Skeletal muscle satellite cell (primary cell): Measurements from ENCODE around the gene THAP12.

Experiments
- H3K27me3 ChIP-seq: 2 replicates; pipeline ENCODE4 v1.7.0; 2013; ENCODE audit warnings: low read length; ENCODE audit not compliant: control insufficient read depth, insufficient read depth
- H3K36me3 ChIP-seq: 2 replicates; pipeline ENCODE4 v1.7.0; 2013; ENCODE audit warnings: mild to moderate bottlenecking, control low read depth, low read length; ENCODE audit not compliant: insufficient read depth
- H3K4me1 ChIP-seq: 2 replicates; pipeline ENCODE4 v1.7.0; 2013; ENCODE audit warnings: low read length; ENCODE audit not compliant: control insufficient read depth, insufficient read depth
- H3K4me2 ChIP-seq: 2 replicates; pipeline ENCODE4 v1.7.0; 2013; ENCODE audit warnings: mild to moderate bottlenecking, low read length
- H3K4me3 ChIP-seq: 2 replicates; pipeline ENCODE4 v1.7.0; 2013; ENCODE audit warnings: low read length
- H3K9ac ChIP-seq: 2 replicates; pipeline ENCODE4 v1.7.0; 2013; ENCODE audit warnings: mild to moderate bottlenecking, low read depth, low read length, moderate library complexity
- H3K9me3 ChIP-seq: replicated peaks from 2 replicates; pipeline ENCODE4 v1.7.0; 2013; ENCODE audit warnings: mild to moderate bottlenecking, control low read depth, low read length

The THAP12 gene

DNA sequence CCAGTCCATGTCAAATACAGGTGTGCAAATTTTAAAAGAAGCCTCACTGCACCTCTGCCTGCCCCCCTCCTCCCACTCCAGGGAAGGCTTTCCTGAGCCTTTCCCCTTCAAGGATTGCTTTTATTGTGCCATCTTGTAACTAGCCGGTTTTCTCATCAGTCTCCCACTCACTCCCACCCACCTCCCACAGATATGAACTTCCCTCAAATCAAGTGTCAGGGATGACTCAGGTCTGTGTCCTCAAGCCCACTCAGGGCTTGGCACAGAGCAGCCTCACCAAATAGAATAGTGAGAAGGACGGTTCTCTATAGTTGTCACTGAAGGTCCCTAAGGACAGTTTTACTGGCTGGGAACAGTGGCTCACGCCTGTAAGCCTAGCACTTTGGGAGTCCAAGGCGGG, 43.0 kb downstream of the THAP12 start:
- Histone ChIP-seq H3K9me3 (peaks cover 8% of the 10 kb centered on the region), H3K9ac (no peak overlapping the region), H3K27me3 (no peaks in the 10 kb centered on the region), H3K4me1 (no peaks in the 10 kb centered on the region), H3K4me3 (no peak overlapping the region), H3K4me2 (no peak overlapping the region), H3K36me3 (no peaks in the 10 kb centered on the region)

DNA sequence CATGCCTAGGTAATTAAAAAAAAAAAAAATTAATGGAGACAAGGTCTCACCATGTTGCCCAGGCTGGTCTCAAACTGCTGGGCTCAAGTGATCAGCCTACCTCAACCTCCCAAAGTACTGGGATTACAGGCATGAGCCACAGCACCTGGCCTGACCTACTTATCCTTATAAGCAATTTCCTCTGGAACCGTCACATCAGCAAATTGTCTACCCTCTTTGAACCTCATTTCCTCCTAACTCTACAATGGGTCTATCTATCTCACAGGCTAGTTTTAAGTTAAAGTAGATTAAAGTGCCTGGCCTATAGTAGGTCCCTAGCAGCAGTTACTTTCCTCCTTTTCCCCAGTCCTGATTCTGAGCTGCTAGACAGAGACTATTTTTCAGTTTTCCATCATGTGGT, 43.5 kb downstream of the THAP12 start:
- no peaks in the 10 kb centered on the region for H3K4me1 ChIP-seq
- no peaks in the 10 kb centered on the region for H3K27me3 ChIP-seq
- no peaks in the 10 kb centered on the region for H3K36me3 ChIP-seq
- peaks cover 8% of the 10 kb centered on the region for H3K9me3 ChIP-seq
- no peak overlapping the region for H3K9ac ChIP-seq
- no peak overlapping the region for H3K4me3 ChIP-seq
- H3K4me2 ChIP-seq: no peak overlapping the region

DNA sequence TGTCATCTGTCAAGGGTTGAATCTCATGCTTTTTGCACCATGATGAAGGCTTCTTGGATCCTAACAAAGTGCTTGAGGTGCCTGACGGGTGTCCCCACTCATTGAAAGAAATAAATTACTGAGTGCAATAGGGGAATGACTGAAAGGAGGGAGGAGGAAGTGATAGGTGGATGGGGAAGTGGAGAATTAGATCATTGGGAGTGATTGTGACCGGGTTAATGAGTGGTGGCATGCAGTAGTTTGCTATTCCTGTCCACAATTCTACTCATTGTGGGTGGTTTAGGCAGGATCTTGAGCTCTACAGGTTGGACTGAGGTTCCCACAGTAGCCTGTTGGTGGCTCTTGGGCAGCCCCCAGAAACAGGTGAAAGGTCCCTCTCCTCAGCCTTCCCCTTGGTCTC, 44.3 kb downstream of the THAP12 start:
- Histone ChIP-seq H3K4me3 (no peak overlapping the region), H3K27me3 (no peaks in the 10 kb centered on the region), H3K9me3 (peaks cover 8% of the 10 kb centered on the region), H3K4me2 (no peak overlapping the region), H3K36me3 (no peaks in the 10 kb centered on the region), H3K9ac (no peak overlapping the region), H3K4me1 (no peaks in the 10 kb centered on the region)

DNA sequence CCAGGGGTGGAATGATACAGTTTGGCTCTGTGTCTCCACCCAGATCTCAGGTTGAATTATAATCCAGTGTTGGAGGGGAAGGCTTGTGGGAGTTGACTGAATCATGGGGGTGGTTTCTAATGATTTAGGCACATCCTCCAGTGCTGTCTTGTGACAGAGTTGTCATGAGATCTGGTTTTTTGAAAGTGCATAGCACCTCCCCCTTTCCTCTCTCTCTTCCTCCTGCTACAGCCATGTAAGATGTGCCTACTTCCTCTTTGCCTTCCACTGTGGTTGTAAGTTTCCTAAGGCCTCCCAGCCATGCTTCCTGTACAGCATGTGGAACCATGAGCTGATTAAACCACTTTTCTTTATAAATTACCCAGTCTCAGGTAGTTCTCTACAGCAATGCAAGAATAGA, 45.1 kb downstream of the THAP12 start:
- Histone ChIP-seq H3K36me3 (no peaks in the 10 kb centered on the region), H3K4me2 (no peak overlapping the region), H3K9me3 (peaks cover 8% of the 10 kb centered on the region), H3K9ac (no peak overlapping the region), H3K27me3 (peaks cover 1% of the 10 kb centered on the region), H3K4me1 (no peaks in the 10 kb centered on the region), H3K4me3 (no peak overlapping the region)

DNA sequence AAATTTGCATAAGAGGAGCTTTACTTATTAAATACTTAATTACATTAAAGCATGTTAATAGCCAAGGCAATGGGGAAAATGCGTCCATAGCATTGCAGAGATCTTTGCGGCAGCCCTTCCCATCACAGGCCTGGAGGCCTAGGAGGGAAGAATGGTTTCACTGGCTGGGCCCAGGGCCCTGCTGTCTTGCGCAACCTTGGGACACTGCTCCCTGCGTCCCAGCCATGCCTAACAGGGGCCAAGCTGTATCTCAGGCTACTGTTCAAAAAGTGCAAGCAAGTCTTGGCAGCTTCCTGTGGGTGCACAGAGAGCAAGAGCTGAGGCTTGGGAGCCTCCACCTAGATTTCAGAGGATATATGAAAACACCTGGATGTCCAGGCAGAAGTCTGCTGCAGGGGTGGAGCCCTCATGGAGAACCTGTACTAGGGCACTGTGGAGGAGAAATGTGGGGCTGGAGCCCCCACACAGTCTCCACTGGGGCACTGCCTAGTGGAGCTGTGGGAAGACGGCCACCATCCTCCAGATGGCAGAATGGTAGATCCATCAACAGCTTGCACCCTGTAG, 46.0 kb downstream of the THAP12 start:
- Histone ChIP-seq H3K9me3 (peaks cover 8% of the 10 kb centered on the region), H3K4me2 (no peak overlapping the region), H3K4me1 (no peaks in the 10 kb centered on the region), H3K4me3 (no peak overlapping the region), H3K36me3 (no peaks in the 10 kb centered on the region), H3K9ac (no peak overlapping the region), H3K27me3 (peaks cover 7% of the 10 kb centered on the region)

DNA sequence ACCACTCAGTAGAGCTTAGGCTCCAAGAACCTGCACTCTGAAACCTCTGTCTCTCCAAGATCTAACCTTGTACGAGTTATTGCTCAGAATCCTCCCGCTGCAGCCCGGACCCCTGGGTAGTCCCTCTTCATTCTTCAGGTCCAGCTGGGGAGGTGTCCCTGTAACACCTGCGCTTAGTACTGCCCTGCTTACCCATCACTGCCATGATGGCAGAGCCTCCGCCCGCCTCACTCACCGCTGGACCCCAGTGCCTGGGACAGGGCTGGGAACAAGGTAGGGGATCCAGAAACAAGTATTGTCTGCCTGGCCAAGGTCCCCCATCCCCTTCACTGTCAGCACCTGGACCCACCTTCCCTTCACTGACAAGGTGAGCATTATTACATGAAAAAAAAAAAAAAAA, 50.3 kb downstream of the THAP12 start:
- no peak overlapping the region for H3K4me2 ChIP-seq
- H3K4me3 ChIP-seq: no peak overlapping the region
- H3K27me3 ChIP-seq: peaks cover 38% of the 10 kb centered on the region
- no peak overlapping the region for H3K9ac ChIP-seq
- H3K9me3 ChIP-seq: peaks cover 8% of the 10 kb centered on the region
- H3K36me3 ChIP-seq: no peaks in the 10 kb centered on the region
- no peaks in the 10 kb centered on the region for H3K4me1 ChIP-seq

DNA sequence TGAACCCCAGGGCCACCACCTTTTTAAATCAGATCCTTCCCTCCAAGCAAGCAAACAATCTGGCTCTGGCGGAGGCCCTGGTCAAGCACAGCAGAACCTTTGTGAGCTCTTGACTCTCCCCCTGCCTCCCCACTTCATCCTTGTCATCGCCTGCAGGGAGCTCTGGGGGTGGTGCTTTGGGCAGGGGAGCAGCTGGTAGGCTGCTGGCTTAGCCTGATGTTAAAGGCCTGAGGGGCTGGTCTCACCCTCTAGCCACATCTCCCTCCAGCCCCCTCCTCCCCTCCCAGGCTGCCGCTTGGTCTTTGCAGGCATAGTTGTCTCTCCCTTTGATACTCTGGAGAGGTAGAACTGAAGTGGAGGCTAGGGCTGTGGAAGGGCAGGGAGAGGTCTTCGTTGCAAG, 50.9 kb downstream of the THAP12 start:
- no peaks in the 10 kb centered on the region for H3K36me3 ChIP-seq
- no peak overlapping the region for H3K4me2 ChIP-seq
- no peak overlapping the region for H3K9ac ChIP-seq
- H3K4me3 ChIP-seq: no peak overlapping the region
- peaks cover 5% of the 10 kb centered on the region for H3K9me3 ChIP-seq
- H3K4me1 ChIP-seq: no peaks in the 10 kb centered on the region
- peaks cover 45% of the 10 kb centered on the region for H3K27me3 ChIP-seq

DNA sequence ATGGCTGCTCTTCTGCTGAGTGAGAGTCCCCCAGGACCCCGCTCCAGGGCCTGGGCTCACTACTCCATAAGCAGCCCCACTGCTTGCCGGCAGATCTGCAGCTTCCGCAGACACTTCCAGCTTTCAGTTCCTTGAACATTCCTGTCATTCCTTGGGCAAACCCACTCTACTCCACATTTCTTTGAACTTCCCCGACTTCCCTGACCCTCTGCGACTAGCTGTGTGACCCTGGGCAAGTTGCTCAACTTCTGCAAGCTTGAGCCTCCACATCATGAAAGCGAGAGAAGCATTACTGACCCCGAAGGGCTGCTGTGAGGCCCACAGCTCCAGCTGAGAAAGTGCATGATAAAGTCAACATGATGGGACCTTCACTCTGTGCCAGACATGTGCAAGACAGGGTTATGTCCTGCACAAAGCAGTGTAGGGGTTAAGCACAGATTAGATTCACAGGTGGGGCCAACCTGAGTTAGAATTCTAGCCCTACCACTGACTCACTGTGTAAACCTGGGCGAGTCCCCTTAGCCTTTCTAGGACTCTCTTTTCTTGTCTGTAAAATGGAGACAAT, 51.8 kb downstream of the THAP12 start:
- Histone ChIP-seq H3K4me1 (no peaks in the 10 kb centered on the region), H3K27me3 (peaks cover 49% of the 10 kb centered on the region), H3K4me2 (no peak overlapping the region), H3K9me3 (no peaks in the 10 kb centered on the region), H3K36me3 (no peaks in the 10 kb centered on the region), H3K4me3 (no peak overlapping the region), H3K9ac (no peak overlapping the region)

DNA sequence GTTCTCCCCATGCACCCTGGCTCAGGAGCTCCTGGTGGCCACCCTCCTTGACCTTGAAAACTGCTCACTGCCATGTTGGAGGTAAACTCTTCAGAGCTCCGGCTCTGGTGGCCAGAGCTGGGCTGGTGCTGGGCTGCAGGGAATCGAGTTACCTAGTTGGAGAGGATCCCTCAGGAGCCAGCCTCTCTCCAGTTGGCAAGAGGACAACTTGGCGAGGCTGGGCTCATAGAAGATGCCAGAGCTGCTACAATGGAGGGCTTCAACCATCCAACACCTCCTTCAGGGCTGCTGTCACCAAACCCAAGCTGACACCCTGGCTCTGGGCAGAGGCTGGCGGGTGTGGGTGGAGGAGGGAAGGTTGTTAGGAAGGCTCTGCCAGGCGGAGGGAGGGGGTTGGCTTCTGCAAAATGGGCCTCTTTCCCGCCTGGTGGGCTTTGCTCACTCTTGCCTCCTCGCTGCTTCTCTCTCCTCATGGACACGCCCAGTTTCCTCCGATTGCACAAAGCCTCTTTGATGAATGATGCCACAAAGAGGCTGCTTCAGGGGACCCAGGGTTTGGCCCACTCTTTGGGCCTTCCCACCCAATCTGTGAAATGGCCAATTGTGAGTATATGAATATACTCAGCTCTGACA, 53.1 kb downstream of the THAP12 start:
- Histone ChIP-seq H3K9ac (no peak overlapping the region), H3K4me1 (no peaks in the 10 kb centered on the region), H3K4me2 (no peak overlapping the region), H3K9me3 (no peaks in the 10 kb centered on the region), H3K4me3 (no peak overlapping the region), H3K36me3 (no peaks in the 10 kb centered on the region), H3K27me3 (peaks cover 55% of the 10 kb centered on the region)

DNA sequence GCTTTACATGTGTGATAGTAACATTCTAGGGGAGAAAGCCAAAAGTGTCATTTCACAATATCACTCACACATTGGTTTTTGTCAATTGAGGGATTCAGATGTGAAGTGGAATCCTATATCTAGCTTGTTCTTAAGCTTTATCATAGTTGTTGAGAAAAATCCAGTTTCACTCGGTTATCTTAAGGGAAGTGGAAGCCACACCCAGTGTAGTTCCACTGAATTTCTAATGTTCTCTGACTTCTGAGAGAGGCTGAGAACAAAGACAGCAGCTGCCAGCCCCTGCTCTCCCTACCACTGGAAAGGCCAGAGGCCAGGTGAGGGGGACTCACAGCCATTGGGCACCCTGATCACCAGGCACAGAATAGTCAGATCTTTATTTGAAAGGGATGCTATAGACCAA, 53.7 kb downstream of the THAP12 start:
- H3K27me3 ChIP-seq: peaks cover 61% of the 10 kb centered on the region

DNA sequence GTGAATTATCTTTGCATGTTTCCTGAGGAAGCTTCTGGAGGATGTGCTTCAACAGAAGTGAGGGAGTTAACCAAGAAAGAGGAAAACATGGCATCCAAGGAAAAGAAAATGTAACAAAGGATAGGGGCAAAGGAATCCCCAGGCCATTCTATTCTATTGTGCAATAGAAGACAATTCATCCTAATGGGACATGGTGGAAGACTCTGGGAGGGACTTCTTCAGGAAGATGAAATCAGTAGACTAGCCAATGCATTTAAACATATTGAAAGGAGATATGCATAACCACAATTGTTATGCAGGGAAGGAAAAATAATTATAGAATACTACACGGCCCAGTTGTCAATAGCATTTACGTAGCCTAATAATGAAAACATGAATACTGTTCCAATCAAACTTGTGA, 55.7 kb downstream of the THAP12 start:
- H3K9me3 ChIP-seq: no peaks in the 10 kb centered on the region
- no peak overlapping the region for H3K4me2 ChIP-seq
- H3K4me3 ChIP-seq: no peak overlapping the region
- H3K27me3 ChIP-seq: peaks cover 71% of the 10 kb centered on the region
- H3K36me3 ChIP-seq: no peaks in the 10 kb centered on the region
- no peak overlapping the region for H3K9ac ChIP-seq
- H3K4me1 ChIP-seq: no peaks in the 10 kb centered on the region

More for the DNA sequence above, 53.7 kb downstream of the THAP12 start:
- Histone ChIP-seq H3K36me3 (no peaks in the 10 kb centered on the region), H3K4me3 (no peak overlapping the region), H3K9ac (no peak overlapping the region), H3K4me2 (no peak overlapping the region), H3K4me1 (no peaks in the 10 kb centered on the region), H3K9me3 (no peaks in the 10 kb centered on the region)

DNA sequence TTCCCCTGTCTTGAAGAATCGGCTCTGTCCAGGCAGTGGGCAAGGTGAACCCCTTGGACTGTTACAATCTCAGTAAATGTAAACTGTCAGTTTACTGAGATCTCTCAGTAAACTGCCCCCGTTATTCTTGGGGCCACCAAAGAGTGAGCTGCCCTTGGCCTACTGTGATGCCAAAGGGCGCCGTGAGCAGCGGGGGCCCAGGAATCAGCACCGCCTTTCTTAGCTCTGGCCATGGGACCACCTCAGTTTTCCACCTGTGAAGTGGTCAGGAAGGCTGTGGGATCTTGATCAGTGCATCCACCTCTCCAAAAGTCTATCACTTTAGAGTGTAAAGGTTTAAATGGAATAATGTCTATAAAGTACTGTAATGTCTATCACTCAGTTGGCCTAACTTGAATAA, 57.1 kb downstream of the THAP12 start:
- no peak overlapping the region for H3K4me2 ChIP-seq
- no peaks in the 10 kb centered on the region for H3K36me3 ChIP-seq
- H3K9ac ChIP-seq: no peak overlapping the region
- H3K27me3 ChIP-seq: peaks cover 63% of the 10 kb centered on the region
- no peaks in the 10 kb centered on the region for H3K4me1 ChIP-seq
- H3K4me3 ChIP-seq: no peak overlapping the region
- no peaks in the 10 kb centered on the region for H3K9me3 ChIP-seq
